Suppressor macrophage treated with lipopolysaccharide for 4 hours (primary cell): ENCODE measurements around the gene RNF4.
"Not testable (repeated sequence)": the region's sequence is repeated elsewhere in the genome, so short reads cannot be mapped to it uniquely, and the experiment has no call there.

Source experiments
- DNase-seq: peaks from one replicate; pipeline ENCODE4 v3.0.0-alpha.2; 2020

Gene RNF4

GRCh38 chr4:2468456-2469191, at the start of gene RNF4:
Gene RNF4 (plus strand): TSS chr4:2469106. CDS start chr4:2490494, 21,388 bp downstream.
- DNase-seq: peak; percentile 98

- peak; percentile 86 for DNase-seq
Observed at GRCh38 chr4:2419814-2420213, 49.1 kb upstream of the RNF4 start.

GRCh38 chr4:2421928-2422327, 47.0 kb upstream of the RNF4 start:
- no peak for DNase-seq

DNA sequence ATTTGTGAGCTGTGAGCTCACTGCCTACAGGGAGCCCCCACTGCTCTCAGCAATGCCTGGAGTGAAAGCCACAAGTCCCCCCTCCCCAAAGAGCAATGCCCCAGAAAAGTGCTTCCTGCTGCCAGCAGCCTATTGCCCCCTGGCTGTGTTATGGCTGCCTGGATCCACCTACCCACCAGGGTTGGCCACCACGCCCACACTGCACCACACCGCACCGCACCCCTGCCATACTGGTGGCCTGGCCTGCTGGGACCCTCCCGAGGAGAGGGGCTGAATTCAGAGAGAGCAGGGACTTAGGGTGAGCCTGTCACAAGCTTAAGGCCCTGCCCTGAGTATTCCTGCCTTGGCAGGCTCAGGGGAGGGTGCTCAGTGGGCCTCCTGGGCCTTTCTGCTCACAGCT, 45.8 kb upstream of the RNF4 start:
- no peak for DNase-seq

DNA sequence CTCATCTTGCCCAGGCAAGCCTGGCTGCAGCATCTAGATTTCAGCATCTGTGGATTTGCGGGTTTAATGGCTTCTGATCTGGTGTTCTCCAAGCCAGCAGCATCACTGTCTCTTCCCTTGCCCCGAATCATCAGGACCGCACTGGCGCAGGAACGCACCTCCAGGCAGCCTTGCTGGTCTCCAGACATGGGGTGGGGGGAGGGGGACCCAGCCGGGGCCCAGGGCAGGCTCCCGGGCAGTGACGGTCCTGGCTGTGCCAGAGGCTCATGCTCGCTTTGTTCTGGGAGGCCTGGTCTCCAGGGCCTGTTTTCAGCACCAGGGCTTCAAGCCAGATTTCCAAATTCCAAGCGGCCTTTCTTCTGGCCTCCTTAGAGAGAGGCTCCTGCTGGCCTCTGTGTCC, 45.2 kb upstream of the RNF4 start:
- no peak for DNase-seq

DNA sequence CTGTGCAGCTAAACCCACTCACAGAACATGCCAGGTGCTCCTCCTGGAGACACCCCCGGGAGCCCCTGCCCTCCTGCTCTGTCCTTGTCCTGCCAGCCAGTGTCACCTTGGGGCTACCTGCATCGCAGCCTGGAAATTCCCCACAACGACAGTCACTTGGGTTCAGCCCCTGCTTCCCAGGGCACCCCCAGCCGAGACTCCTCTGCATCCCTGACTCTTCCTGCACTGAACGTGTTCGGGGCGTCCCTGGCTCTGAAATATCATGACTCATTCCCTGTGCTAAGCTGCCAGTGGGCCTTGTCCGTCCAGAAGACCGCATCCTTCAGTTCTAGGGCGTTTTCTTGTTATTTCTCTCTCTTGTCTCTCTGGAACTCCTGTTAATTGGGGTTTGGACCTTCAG, 44.3 kb upstream of the RNF4 start:
- no peak for DNase-seq

DNA sequence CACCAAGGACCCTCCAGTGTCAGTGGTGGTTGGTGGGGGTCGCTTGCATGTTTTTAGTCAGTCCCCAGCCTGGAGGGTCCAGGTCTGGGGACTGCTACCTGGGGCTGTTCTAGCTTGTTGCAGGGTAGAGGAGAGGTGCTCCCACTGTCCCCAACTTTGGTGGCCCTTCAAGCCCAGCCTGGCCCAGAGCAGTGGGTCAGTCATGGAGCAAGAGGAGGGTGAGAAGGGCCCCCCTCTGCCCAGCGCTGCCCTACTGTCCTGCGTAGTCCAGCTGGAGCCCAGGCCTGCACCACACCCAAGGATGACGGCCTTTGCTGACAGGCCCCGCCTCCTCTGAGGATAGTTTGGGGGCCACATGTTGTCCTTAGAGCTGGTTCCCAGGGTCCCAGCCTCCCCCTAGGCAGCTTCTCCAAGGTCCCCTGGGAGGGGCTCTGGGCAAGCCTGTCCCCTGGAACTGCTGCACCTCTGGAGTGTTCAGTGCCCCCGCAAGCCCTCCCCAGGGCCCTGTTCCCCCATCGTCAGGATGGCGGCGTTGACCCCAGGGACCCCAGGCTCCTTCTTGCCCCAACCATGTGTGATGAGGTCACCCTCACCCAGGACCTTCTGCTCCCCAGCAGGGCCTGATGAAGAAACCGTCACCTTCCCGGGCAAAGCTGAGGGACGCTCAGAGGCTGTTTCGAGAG, 43.4 kb upstream of the RNF4 start:
- no peak for DNase-seq

DNA sequence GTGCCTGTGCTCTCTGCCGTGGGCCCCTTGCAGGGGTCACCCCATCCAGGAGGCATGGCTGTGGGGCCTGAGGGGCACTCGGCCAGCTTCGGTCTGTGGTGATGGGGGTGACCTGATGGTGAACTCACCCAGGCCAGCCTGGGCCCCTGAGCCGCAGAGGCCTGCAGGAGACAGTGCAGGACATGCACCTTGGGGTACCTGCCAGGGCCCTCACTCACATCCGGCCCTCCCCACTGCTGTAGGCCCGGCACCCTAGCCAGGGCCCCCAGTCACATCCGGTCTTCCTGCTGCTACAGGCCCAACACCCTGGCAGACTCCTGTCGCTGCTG, 42.9 kb upstream of the RNF4 start:
- DNase-seq: no peak

- no peak for DNase-seq
Observed at GRCh38 chr4:2426711-2427275, 42.1 kb upstream of the RNF4 start.

DNA sequence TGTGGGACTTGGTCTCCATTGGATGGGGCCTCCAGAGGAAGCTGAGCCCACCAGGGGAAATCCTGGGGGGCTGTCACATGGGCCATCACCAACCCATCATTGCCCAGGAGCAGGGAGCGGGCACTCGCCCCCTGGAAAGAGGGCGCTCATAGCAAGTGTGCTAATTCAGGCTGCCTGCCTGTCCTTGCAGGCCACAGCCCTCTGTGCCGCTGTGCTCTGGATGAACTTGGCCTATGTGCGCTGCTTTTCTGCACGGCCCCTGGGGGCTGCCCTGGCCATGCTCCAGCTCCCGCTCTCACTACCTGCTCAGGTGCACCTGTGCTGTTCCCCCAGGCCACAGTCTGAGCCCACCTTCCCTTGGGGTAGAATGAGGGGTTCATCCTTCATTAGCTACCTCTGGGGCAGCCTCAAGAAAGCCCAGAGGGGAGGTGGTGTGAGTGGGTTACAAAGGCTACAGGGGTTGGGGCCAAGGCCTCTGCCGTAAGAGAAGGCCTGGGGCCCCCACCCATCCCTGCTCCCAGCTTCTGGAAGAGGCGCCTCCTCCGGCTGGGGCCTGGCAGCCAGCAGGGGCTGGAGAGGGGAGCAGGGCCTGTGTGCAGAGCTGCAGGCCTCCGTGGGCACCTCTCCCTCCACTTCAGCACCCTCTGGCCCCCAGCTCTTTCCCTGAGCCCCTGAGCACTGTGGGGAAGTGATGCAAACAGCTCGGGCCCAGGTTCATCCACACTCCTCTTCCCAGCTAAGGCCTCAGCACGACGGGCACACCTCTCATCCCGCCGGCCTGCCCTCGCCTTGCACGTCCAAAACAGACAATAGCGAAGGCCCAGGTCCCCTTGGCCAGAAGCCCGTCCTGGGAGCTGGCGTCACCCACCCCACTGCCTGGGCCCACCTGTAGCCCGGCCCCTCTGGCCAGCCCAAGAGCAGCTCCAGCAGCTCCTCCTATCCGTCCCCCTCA, 41.2 kb upstream of the RNF4 start:
- no peak for DNase-seq

DNA sequence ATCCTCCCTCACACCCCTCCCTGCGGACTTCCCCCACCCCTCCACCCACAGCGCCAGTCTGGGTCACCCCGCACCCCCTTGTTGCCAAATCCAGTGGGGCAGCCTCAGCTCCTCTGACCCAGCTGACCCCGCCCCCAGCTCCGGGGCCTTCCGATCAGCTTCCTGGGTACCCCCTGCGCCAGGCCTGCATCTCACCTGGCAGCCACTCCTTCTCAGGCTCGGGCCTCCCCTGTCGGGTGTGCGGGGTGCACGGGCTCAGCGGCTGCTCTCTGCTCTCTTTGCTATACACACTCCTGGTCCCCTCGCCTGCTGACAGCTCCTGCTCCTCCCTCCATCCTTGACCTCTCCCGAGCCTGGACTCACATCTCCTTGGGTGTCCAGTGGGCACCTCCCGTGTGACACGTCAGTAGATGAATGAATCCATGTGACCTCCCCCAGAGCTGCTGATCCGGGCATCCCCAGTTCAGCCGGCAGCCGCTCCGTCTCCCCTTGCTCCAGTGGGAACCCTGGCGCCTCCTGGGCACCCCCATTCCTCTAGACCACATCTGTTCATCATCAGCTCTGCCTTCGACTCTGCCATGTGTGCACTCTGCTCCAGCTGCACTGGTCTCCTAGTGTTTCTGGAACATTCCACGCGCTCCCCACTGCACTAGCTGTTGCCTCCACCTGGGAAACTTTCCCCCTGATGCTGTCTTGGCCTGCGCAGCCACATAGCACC, 40.3 kb upstream of the RNF4 start:
- DNase-seq: no peak

GRCh38 chr4:2429945-2430757, 38.8 kb upstream of the RNF4 start:
- DNase-seq: not testable (repeated sequence)

DNA sequence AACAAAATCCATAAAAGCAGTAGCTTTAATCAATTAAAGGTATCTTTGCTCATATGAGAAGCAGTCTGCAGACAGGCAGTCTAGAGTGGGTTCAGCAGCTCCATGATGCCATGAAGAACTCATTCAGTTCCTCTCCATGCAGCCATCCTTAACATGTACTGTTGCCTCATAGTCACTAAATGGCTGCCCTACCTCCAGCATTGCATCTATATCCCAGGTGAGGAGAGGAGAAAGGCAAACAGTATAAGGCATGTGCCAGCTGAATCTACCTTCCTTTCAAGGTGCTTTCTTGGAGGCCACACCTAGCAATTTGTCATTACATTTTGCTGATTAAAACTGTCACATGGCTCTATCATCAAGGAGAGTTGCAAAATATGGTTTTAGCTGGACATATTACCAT, 36.9 kb upstream of the RNF4 start:
- no peak for DNase-seq

DNA sequence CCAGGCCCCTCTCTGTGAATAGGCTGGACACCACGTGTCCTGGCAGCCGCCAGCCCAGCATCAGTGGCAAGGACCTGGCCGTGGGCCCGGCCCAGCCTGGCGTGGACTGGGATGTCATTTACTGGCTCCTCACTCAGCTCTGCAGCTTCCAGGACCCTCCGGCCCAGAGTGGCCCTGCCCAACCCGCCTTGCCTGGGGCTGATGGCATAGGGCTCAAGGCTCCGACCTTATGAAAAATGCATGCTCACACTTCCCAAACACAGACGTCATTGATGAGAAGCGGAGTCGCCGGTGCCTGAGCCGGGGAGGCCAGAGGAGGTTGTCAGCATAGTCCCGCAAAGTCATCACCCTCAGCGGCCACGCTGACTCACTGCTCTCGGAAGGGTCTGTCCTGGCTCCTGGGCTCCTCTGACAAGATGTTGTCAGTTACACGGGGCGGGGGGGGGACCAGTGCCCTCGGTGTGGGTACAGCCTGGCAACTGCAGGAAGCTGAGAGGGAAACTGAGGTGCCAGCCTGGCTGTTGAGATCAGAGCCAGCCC, 35.8 kb upstream of the RNF4 start:
- DNase-seq: peak; percentile 62

DNA sequence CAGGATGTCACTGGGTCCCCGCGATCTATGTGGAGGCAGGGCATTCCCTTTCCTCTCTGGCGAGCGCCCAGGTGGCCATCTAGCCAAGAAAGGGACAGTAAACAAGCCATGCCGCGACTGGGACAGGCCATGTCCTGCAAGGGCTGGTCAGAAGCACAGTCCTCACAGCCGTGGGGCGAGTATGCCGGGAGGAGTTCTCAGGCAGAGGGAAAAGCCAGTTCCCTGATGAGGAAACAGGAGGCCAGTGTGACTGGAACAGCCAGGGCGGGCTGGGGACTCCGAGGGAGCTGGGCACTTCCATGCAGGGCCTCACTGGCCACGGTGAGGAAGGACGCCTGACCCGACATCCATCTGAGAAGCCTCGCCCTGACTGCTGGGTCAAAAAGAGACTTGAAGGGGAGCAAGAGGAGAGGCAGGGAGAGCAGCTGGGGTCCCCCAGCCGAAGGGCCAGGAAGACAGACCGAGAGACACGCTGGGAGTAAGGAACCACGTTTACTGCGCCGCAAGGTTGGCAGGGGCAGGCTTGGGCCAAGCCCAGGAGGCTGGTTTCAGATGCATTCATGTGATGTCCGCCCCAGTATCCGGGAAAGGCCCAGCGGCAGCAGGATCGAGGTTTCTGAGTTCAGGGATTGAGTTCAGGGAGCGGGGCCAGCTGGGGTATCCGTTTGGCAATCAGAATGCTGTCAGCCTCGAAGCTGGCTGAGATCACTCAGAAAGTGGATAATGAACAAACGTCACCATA, 35.1 kb upstream of the RNF4 start:
- no peak for DNase-seq

- no peak for DNase-seq
Observed at GRCh38 chr4:2434420-2434819, 34.5 kb upstream of the RNF4 start.

DNA sequence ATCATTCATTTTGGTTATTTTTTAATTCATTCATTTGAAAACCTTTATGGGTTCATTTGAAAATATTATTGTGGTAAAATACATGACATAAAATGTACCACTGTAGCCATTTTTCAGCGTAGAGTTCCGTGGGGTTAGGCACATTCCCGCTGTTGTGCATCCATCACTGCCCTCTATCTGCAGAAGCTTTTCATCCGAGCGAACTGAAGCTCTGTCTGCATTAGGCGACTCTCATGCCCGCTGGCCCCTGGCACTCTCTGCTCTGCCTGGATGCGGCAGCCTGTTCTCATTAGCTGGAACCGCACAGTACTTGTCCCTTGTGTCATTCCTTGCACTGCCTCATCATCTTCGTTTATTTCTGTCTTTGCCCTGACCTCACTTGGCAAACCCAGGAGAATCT, 32.6 kb upstream of the RNF4 start:
- no peak for DNase-seq

DNA sequence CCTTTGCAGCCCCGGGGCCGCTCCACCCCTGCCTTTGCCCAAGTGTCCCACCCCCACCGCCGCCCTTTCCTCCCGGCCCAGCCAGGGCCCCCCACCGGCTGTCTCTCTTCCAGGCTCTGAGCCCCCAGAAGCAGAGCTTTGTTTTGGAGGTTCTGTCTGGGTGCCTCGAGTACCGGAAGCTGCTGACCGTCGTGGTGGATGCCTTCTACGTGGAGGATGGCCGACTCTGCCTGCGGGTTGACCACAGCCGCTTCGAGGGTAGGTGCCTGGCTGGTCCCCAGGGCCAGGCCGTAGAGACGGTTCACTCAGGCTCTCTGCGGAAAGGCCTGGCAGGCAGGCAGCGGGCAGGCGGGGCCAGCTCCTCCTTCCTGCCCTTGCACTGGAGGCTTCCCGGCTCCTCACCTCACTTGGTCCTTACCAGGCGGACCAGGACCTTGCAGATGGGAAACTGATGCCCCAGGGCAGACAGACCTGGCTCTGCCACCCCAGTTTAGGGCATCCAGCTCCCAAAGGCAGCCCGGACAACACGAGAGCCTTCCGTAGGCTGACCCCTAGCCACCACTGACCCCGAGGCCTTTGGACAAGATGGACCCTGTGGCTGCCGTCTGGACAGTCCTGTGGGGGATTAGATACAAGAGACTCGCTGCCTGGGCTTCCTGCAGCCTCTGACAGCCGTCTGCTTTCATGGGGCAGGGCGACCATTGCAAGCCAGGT, 32.0 kb upstream of the RNF4 start:
- DNase-seq: no peak

DNA sequence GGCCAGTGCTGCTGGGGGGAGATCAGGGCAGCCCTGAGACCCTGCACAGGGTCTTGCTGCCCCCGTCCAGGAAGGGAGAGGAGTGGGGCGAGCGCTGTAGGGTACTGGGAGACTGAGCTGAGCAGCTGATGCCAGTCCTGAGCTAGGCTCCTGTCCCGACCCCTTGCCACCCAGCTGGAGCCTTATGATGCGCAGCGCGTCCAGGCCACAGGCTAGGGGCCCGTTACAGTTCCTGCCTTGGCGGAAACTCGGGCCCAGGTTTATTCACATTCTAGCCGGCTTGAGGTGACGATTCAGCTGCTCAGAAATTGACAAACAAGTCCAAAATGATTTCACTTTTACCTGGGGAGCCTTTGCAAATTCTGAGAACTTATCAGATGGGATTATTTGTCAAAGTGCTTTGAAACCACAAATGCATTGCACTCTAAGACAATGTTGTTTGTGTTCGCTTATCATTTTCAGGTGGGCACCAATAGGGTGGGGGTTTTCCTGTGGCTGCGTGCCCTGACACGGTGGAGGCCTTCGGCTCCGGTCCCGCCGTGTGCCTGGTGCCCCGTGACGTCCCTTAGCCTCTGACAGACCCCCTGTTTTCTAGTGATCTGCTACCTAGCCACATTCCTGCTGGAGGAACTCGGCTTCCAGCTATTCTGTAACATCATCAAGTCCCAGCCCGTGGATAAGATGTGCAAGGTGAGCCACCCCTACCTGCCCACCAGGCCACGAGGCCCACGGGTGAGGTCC, 31.3 kb upstream of the RNF4 start:
- DNase-seq: no peak
